Globus pallidus (tissue), 1 donor: ENCODE data around the gene GPR108.

ENCODE experiments used
- DNase-seq: peaks from one replicate; pipeline ENCODE4 v3.0.0-alpha.2; 2015; ENCODE audit warnings: low spot score

GPR108 gene

GRCh38 chr19:6737873-6738786 lies 750 bp upstream of the GPR108 start:
- peak; percentile 80 for DNase-seq

- DNase-seq = no peak
Observed at GRCh38 chr19:6736917-6737283, 480 bp downstream of the GPR108 start.

DNA sequence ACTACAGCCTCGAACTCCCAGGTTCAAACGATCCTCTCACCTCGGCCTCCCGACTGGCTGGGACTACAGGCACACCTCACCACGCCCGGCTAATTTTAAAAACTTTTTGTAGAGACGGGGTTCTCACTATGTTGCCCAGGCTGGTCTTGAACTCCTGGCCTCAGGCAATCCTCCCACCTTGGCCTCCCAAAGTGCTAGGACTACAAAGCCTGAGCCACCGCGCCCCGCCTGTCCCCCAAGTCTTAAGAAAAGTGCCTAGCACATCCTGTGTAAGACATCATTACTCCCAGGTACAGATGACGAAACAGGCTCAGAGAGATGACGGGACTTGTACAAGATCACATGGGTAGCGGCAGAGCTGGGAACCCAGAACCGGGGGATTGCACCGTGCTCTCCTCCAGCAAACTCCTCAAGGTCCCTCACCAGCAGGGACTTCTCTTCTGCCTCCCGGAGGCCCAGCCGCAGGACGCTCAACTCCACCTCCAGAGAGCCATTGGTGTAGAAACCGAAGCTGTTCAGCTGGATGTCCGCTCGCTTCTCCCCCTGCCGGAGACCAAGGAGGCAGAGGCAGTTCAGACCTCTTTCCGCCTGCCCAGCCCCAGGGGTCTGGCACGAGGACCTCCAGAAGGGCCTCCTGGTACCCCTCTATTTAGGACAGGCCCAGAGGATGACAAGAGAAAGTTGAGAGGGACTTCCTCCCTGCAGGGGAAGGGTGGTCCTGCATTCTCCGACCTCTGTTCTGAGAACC lies 1.0 kb downstream of the GPR108 start:
- peak; percentile 68 for DNase-seq

- no peak for DNase-seq
Observed at GRCh38 chr19:6735181-6735911, 2.0 kb downstream of the GPR108 start.

- no peak for DNase-seq
Observed at GRCh38 chr19:6734096-6734696, 3.2 kb downstream of the GPR108 start.

GRCh38 chr19:6733338-6734095 lies 3.9 kb downstream of the GPR108 start:
- DNase-seq = no peak

GRCh38 chr19:6732803-6733337 lies 4.5 kb downstream of the GPR108 start:
- no peak for DNase-seq

DNA sequence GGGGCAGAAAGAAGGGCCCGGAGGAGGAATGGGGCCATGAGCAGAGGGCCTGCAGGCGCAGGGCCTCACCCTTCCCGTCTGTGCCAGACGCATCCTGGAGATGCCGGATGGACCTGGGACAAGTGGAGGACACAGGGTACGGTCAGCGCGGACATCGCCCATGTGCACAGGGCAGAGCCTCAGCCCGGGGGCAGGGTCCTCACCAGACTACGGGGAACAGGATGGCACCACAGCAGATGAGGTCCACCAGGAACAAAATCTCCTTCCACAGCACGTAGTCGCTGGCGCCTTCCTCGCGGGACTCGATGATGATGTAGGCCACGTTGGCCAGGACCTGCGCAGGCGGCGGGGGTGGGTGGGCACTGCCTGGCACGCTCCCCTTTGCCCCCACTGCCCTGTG lies 5.6 kb downstream of the GPR108 start:
- no peak for DNase-seq

DNA sequence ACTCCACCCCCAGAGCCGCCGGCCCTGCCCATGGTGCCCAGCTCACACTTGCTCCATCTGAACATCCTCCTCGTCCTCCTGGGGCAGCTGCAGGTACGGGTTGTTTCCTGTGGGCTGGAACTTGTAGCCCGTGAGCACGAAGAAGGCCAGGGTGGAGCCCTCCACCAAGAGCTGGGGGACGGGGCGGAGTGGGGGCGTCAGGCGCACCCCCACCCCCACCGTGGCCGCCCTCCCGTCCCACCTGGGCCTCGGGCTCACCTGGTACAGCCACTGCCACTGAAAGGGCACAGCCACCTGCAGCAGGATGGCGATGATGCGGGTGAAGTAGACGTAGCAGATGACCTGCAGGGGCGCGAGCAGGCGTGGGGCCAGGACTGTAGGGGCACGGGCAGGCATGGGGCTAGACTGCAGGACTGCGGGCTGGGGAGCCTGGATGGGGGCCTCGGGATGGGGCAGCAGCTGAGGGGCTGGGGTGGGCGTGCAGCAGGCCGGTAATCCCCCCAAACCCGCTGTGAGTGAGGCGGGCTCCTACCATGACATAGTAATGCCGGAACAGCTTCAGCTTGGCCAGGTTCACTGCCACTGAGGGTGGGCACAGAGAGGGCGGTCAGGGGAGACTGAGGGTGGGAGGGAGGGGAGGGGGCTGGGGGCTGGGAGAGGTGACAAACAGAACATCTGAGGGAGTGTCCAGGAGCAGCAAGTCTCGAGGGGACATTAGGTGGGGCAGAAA lies 6.3 kb downstream of the GPR108 start:
- no peak for DNase-seq

- DNase-seq = peak; percentile 57
Observed at GRCh38 chr19:6730153-6730804, 7.1 kb downstream of the GPR108 start.

- no peak for DNase-seq
Observed at GRCh38 chr19:6729573-6730152, 7.7 kb downstream of the GPR108 start.

DNA sequence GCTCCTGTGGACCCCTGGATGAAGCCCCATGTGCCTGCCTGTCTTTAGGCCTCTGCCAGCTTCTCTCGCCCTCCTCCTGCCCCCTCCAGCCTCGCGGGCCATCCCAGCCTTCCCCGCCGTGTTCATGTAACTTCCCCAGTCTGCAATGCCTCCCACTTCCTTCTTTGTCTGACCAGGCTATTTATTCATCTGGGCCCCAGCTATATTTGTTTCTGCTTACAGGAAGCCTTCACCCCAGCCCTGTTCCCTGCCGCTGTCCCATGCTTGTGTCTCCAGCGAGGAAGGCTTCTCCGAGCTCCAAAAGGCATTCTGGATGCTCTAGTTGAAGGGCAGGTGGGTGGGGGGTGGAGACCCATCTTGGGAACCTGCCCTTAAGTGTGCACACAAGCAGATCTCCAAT lies 9.0 kb downstream of the GPR108 start:
- DNase-seq = peak; percentile 62

DNA sequence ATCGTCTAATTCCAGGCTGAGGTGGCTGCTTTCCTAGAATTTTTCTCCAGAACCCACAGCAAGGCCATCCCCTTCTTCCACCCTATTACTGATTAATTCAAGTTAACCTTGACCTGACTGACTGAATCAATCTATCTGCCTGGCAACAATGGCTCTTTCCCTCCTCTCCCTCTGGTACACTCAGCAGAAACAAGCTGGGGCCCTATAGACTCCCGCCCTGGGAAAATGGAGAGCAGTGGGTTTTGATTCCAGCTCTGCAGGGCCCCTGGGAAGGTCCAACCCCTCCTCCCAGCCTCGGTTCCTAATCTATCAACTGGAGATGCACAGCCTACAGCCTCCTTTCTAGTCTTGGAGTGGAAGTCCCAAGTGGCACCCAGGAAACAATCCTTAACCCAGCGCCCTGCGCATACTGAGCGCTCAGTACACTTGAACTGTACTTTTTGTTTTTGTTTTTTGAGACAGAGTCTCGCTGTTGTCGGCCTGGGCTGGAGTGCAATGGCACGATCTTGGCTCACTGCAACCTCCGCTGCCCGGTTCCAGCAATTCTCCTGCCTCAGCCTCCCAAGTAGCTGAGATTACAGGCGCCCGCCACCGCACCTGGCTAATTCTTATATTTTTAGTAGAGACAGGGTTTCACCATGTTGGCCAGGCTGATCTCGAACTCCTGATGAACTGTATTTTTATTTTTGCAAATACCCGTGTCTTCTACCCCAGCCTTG lies 11.7 kb downstream of the GPR108 start:
- no peak for DNase-seq

DNA sequence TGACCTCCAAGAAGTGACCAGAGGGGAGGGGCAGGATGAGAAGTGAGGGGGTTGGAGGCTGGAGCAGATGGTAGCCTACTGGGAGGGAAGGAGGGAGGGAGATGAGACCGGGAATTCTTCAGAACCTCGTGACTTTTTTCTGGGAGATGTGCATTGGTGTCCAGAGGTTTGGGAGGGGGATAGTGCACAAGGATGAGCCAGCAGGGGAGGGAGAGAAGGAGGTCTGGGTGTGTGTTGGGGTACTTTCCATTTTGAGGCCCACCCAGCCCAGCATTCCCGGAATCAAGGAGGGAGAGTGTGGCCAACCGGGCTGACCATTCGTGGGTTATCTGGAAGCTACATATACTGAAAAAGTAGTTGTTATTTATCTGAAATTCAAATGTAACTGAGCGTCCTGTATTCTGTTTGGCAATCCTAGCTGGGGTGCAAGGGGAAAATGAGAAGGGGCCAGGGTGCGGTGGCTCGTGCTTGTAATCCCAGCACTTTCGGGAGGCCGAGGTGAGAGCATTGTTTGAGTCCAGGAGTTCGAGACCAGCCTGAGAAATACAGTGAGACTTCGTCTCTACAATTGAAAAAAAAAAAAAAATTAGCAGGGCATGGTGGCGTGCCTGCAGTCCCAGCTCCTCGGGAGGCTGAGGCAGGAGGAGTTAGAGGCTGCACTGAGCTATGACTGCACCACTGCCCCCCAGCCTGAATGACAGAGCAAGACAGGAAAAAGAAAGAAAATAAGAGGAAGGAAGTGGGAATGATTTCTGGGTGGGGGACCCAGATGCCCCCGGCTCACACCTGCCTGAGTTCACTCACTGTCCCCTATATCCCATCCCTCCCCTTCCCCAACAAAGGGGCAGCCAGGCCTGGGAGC lies 12.5 kb downstream of the GPR108 start:
- DNase-seq = no peak

DNA sequence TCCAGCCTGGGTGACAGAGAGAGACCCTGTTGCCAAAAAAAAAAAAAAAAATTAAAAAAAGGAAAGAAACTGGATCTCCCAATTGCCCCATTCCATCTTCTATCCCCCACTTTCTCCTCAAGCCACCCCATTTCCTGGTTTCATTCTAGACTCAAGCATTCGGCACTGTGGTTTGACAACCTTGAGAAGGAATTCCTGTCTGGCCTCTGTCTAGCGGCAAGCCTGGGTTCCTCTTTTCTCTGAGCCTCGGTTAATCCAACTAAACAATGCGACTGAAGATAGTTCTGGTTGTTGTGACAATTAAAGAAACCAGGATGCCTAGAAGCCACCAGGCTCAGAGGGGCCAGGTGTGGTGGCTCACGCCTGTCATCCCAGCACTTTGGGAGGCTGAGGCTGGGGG lies 13.6 kb downstream of the GPR108 start:
- DNase-seq = peak; percentile 38

- DNase-seq = no peak
Observed at GRCh38 chr19:6723108-6723618, 14.2 kb downstream of the GPR108 start.

DNA sequence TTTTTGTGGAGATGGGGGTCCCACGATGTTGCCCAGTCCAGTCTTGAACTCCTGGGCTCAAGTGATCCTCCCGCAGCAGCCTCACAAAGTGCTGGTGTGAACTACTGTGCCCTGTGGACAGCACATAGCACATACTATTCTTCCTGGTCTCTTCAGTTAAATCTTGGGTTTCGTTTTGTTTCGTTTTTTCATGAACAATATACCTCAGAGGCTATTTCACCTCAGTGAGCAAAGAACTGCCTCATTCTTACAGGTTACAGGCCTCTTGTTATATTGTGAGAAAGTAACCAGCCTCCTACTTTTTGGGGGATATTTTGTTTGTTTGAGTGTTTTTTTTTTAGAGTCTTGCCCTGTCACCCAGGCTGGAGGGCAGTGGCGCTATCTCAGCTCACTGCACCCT lies 15.6 kb downstream of the GPR108 start:
- no peak for DNase-seq

GRCh38 chr19:6721138-6721474 lies 16.3 kb downstream of the GPR108 start:
- no peak for DNase-seq
